Measurements from ENCODE around the gene FAM53B.

GRCh38 chr10:124619802-124620490 lies 124.2 kb downstream of the FAM53B start:
- TF ChIP-seq POLR2A (IDR thresholded peaks at IDR 0.05) (no peak), CTCF (IDR thresholded peaks at IDR 0.05) (no peak)

All from Peyer's patch (tissue), 4 donors.